Endothelial cell of umbilical vein (primary cell): ENCODE results near the gene MYL3. TPM values are rescaled to one million over a fixed set of nuclear protein-coding genes. Genes with fewer than 3 reads are reported as not detected.
"Not testable (repeated sequence)": the region's sequence is repeated elsewhere in the genome, so short reads cannot be mapped to it uniquely, and the experiment has no call there.

Experiments
- BruUV-seq: library from RNA; stranded (reverse); fragments of 400-500 nt; replicated peaks from 2 replicates; lab custom pipeline; 2021; lab: Mats Ljungman, UMichigan
- CTCF ChIA-PET: fragments of 300-600, 350-600 bp; sonication (Branson Sonifier 250); formaldehyde crosslinking; loops from one replicate; lab custom pipeline; 2021; ENCODE audit warnings: antibody characterized with exemption, inconsistent platforms; lab: Charles Lee
- POLR2A ChIA-PET: fragments of 300-600, 350-600 bp; sonication (Branson Sonifier 250); formaldehyde crosslinking; loops from one replicate; lab custom pipeline; 2021; ENCODE audit warnings: antibody characterized with exemption, inconsistent platforms; lab: Charles Lee
- DNase-seq: peaks from one replicate; pipeline ENCODE4 v3.0.0-alpha.2; 2011; ENCODE audit warnings: low read depth, low spot score
- FAIRE-seq: peaks from 2 replicates; lab custom pipeline; 2011; peaks lifted over from hg19 to GRCh38; lab: Jason Lieb, UNC
- H2AFZ ChIP-seq: 2 replicates; pipeline ENCODE4 v1.6.0; 2012; ENCODE audit warnings: low read depth, low read length, control low read depth, inconsistent platforms
- H3K27ac ChIP-seq: 2 replicates; pipeline ENCODE4 v1.5.1; 2011; ENCODE audit warnings: low read depth, mild to moderate bottlenecking, control low read depth, low read length, moderate library complexity; ENCODE audit not compliant: insufficient read depth
- H3K27me3 ChIP-seq, 2 experiments: 2 replicates each; pipeline versions ENCODE4 v1.6.0 to v1.6.1; 2011; ENCODE audit warnings: low read length in 2 of 2, mixed read lengths in 1 of 2; ENCODE audit not compliant: control insufficient read depth in 2 of 2, insufficient read depth in 2 of 2
- H3K36me3 ChIP-seq, 2 experiments: 2 replicates in 1 of 2; 3 replicates in 1 of 2; pipeline ENCODE4 v1.5.1; 2011; ENCODE audit warnings: low read length in 2 of 2, mild to moderate bottlenecking in 1 of 2, moderate library complexity in 1 of 2; ENCODE audit not compliant: control insufficient read depth in 2 of 2, insufficient read depth in 2 of 2; ENCODE audit errors: extremely low read depth in 1 of 2
- H3K4me1 ChIP-seq: 3 replicates; pipeline ENCODE4 v1.5.1; 2011; ENCODE audit warnings: mild to moderate bottlenecking, low read length; ENCODE audit not compliant: control insufficient read depth, insufficient read depth; ENCODE audit errors: extremely low read depth
- H3K4me2 ChIP-seq: 2 replicates; pipeline ENCODE4 v1.6.1; 2011; ENCODE audit warnings: low read length, control low read depth, mixed read lengths; ENCODE audit not compliant: insufficient read depth
- H3K4me3 ChIP-seq, 3 experiments: fragments of 200-600 bp in 1 of 3; sonication (generic), shearing (Covaris generic) in 1 of 3; replicated peaks in 1 of 3; 2 replicates each; pipeline ENCODE4 v1.5.1; 2011 to 2016; ENCODE audit warnings: control low read depth in 3 of 3, low read length in 3 of 3, mild to moderate bottlenecking in 2 of 3, inconsistent platforms in 1 of 3, low read depth in 1 of 3, moderate library complexity in 1 of 3; ENCODE audit not compliant: insufficient read depth in 1 of 3
- H3K79me2 ChIP-seq: 2 replicates; pipeline ENCODE4 v1.6.0; 2012; ENCODE audit warnings: low read length, inconsistent platforms; ENCODE audit not compliant: control insufficient read depth, insufficient read depth
- H3K9ac ChIP-seq: replicated peaks from 2 replicates; pipeline ENCODE3; 2011; ENCODE audit warnings: low read length, control low read depth; ENCODE audit not compliant: insufficient read depth; ENCODE audit errors: extremely low read depth
- H3K9me1 ChIP-seq: replicated peaks from 3 replicates; pipeline ENCODE4 v1.6.0; 2011; ENCODE audit warnings: mild to moderate bottlenecking, low read length; ENCODE audit not compliant: control insufficient read depth, insufficient read depth; ENCODE audit errors: extremely low read depth
- H3K9me3 ChIP-seq: replicated peaks from 2 replicates; pipeline ENCODE4 v1.5.1; 2012; ENCODE audit warnings: low read length, inconsistent platforms; ENCODE audit not compliant: control insufficient read depth, insufficient read depth
- H4K20me1 ChIP-seq: replicated peaks from 2 replicates; pipeline ENCODE3; 2011; ENCODE audit warnings: mild to moderate bottlenecking, low read length; ENCODE audit not compliant: control insufficient read depth, insufficient read depth; ENCODE audit errors: extremely low read depth
- CTCF ChIP-seq, 2 donors: IDR thresholded peaks; 1 replicate in 1 of 2; 2 replicates in 1 of 2; pipeline ENCODE4 v1.5.1; 2011; ENCODE audit warnings: low read length in 2 of 2, mild to moderate bottlenecking in 2 of 2, moderate library complexity in 2 of 2, control low read depth in 1 of 2, inconsistent platforms in 1 of 2, low read depth in 1 of 2; ENCODE audit not compliant: insufficient read depth in 1 of 2; ENCODE audit errors: extremely low read depth in 1 of 2
- EZH2 ChIP-seq: IDR thresholded peaks from 2 replicates; pipeline ENCODE4 v1.6.1; 2012; ENCODE audit warnings: borderline replicate concordance, low read depth, mild to moderate bottlenecking, moderate library complexity, low read length, inconsistent platforms; ENCODE audit not compliant: severe bottlenecking
- FOS ChIP-seq: IDR thresholded peaks from 2 replicates; pipeline ENCODE4 v1.6.1; 2011; ENCODE audit warnings: mild to moderate bottlenecking, low read length, moderate library complexity, borderline replicate concordance; ENCODE audit not compliant: insufficient read depth
- GATA2 ChIP-seq: IDR thresholded peaks from 2 replicates; pipeline ENCODE4 v1.7.0; 2011; ENCODE audit warnings: low read depth, mild to moderate bottlenecking, moderate library complexity, mixed read lengths, low read length; ENCODE audit not compliant: insufficient read length, insufficient read depth
- JUN ChIP-seq: IDR thresholded peaks from 2 replicates; pipeline ENCODE4 v1.6.1; 2011; ENCODE audit warnings: borderline replicate concordance, low read depth; ENCODE audit not compliant: insufficient read length, insufficient read depth
- MYC ChIP-seq: IDR thresholded peaks from one replicate; pipeline ENCODE4 v1.6.1; 2011; ENCODE audit warnings: mild to moderate bottlenecking, low read depth, low read length
- POLR2A ChIP-seq: IDR thresholded peaks from 2 replicates; pipeline ENCODE4 v1.6.1; 2012; ENCODE audit warnings: low read depth, mild to moderate bottlenecking, control low read depth, low read length
- POLR2AphosphoS5 ChIP-seq: IDR thresholded peaks from 2 replicates; pipeline ENCODE4 v1.6.1; 2012; ENCODE audit warnings: low read depth, mild to moderate bottlenecking, control low read depth, low read length, moderate library complexity; ENCODE audit not compliant: insufficient read depth
- dilution Hi-C: fragments of 300-500 bp; cut with MboI; formaldehyde crosslinking; loops from one replicate; pipeline ENCODE4 v1.15.0; 2019; ENCODE audit warnings: low sequenced_read_pairs; ENCODE audit not compliant: extremely low pct_ligation_motif_present
- intact Hi-C: fragments of 100-400 bp; cut with micrococcal nuclease; formaldehyde crosslinking; loops from one replicate; pipeline ENCODE4 v1.10.0; 2022
- polyA plus RNA-seq, 4 experiments: library from polyadenylated mRNA; depleted of rRNA in 3 of 4; stranded (reverse) in 3 of 4; unstranded in 1 of 4; fragments of >200 nt; gene quantifications; 2 replicates each; pipeline versions ENCODE4 v1.2.1 to v1.2.3, GENCODE V29; 2011 to 2012; ENCODE audit warnings: missing spikeins in 1 of 4
- total RNA-seq: library from RNA; stranded (reverse); gene quantifications from 2 replicates; pipeline ENCODE4 v1.2.3, GENCODE V29; 2021
- TF ChIP-seq, protein P1 (sequence below): IDR thresholded peaks from 2 replicates; pipeline ENCODE4 v1.6.1; 2011; ENCODE audit not compliant: insufficient read depth, insufficient read length

The MYL3 gene
- total and polyA plus RNA-seq, 2 donors (not counting 3 experiments of a cell fraction or from before 2014, with no cell fraction given) = not detected

DNA sequence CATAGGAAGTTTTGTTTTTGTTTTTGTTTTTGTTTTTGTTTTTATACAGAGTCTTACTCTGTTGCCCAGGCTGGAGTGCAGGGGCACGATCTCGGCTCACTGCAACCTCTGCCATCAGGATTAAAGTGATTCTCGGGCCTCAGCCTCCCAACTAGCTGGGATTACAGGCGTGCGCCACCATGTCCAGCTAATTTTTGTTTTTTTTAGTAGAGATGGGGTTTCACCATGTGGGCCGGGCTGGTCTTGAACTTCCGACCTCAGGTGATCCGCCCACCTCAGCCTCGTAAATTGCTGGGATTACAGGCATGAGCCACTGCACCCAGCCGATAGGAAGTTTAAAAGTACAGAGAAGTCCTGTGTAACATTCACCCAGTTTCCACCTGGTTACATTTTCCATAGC is 47.7 kb upstream of the MYL3 start:
- H3K27me3 ChIP-seq, H3K9ac ChIP-seq, H2AFZ ChIP-seq, H3K9me1 ChIP-seq, H3K4me2 ChIP-seq, H3K36me3 ChIP-seq, DNase-seq, BruUV-seq, dilution Hi-C loops, H3K9me3 ChIP-seq, H3K4me3 ChIP-seq, intact Hi-C loops, H3K27ac ChIP-seq, POLR2A ChIA-PET, H4K20me1 ChIP-seq, H3K4me1 ChIP-seq, H3K79me2 ChIP-seq: not testable (repeated sequence)
- peak; percentile 28 for FAIRE-seq
- CTCF ChIA-PET = interaction anchor here (1.7 kb wide), 1 partner anchor 205 kb away, joined by 4 read pairs; no protein-coding TSS in a partner anchor

- CTCF ChIA-PET = interaction anchor here (0.6 to 2.5 kb wide), 43 partner anchors 10 to 461 kb away, joined by 3 to 55 read pairs (median 6); partner anchors contain the start of genes ALS2CL, CCDC12, PRSS50 and TMIE
- TF ChIP-seq POLR2AphosphoS5 = no peak
- TF ChIP-seq CTCF (IDR thresholded peaks at IDR 0.05; ENCODE audit: extremely low read depth in 1 of 2, insufficient read depth in 1 of 2, low read depth in 1 of 2, low read length in 2 of 2) = no peak
- TF ChIP-seq, protein P1, sequence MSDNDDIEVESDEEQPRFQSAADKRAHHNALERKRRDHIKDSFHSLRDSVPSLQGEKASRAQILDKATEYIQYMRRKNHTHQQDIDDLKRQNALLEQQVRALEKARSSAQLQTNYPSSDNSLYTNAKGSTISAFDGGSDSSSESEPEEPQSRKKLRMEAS = no peak
- no peak for TF ChIP-seq EZH2
- no peak for TF ChIP-seq JUN
- TF ChIP-seq POLR2A = no peak
- no peak for TF ChIP-seq MYC
- no peak for TF ChIP-seq GATA2
- TF ChIP-seq FOS = no peak
- H3K79me2 ChIP-seq = no peaks in the 10 kb centered on the region
- no peak overlapping the region for H3K4me3 ChIP-seq
- intact Hi-C loops = no loop called here
- H4K20me1 ChIP-seq = no peaks in the 10 kb centered on the region
- peaks cover 10% of the 10 kb centered on the region for H3K4me1 ChIP-seq
- no peak for DNase-seq
- H3K4me2 ChIP-seq = no peak overlapping the region
- H3K9me1 ChIP-seq = no peaks in the 10 kb centered on the region
- H2AFZ ChIP-seq = no peak overlapping the region
- H3K27me3 ChIP-seq = no peaks in the 10 kb centered on the region
- dilution Hi-C loops = no loop called here
- no peaks in the 10 kb centered on the region for H3K9me3 ChIP-seq
- no peak overlapping the region for H3K9ac ChIP-seq
- POLR2A ChIA-PET = interaction anchor here (0.6 kb wide), 1 partner anchor 67 kb away, joined by 4 read pairs; no protein-coding TSS in a partner anchor
- FAIRE-seq = no peak
- no TSS peak for BruUV-seq
- no peak overlapping the region for H3K27ac ChIP-seq
- H3K36me3 ChIP-seq = no peaks in the 10 kb centered on the region
Observed at GRCh38 chr3:46910166-46910760, 47.0 kb upstream of the MYL3 start.
